ENCODE measurements around the gene PABPN1.
A peak's percentile ranks its signal among the peaks of the same experiment; 100 is the strongest.

PABPN1 gene

GRCh38 chr14:23302290-23303225 is 18.7 kb upstream of the PABPN1 start, which contains the start of gene PPP1R3E:
Gene PPP1R3E (minus strand): TSS chr14:23302859. CDS start chr14:23302576, 283 bp downstream.
- Histone ChIP-seq H3K9me3 (ENCODE audit: control insufficient read depth, insufficient read depth, low read length) (no peaks in the 10 kb centered on the region), H3K36me3 (ENCODE audit: control insufficient read depth, insufficient read depth, low read length) (no peaks in the 10 kb centered on the region), H3K27me3 (ENCODE audit: control insufficient read depth, insufficient read depth, low read length) (peaks cover 4% of the 10 kb centered on the region; the same call in 1 of the 2 replicates), H3K4me3 (ENCODE audit: low read length) (peak within 1 kb of the TSS; percentile 66; the same call in 1 of the 2 replicates), H3K27ac (ENCODE audit: low read length) (no peak within 1 kb of the TSS), H3K4me1 (ENCODE audit: control insufficient read depth, insufficient read depth, low read length) (no peaks in the 10 kb centered on the region)
- no CpG with 5 or more reads among the region's 81 CpGs for WGBS (ENCODE audit: insufficient coverage, insufficient read length)
- no peak for DNase-seq (ENCODE audit: low read depth, low spot score)

DNA sequence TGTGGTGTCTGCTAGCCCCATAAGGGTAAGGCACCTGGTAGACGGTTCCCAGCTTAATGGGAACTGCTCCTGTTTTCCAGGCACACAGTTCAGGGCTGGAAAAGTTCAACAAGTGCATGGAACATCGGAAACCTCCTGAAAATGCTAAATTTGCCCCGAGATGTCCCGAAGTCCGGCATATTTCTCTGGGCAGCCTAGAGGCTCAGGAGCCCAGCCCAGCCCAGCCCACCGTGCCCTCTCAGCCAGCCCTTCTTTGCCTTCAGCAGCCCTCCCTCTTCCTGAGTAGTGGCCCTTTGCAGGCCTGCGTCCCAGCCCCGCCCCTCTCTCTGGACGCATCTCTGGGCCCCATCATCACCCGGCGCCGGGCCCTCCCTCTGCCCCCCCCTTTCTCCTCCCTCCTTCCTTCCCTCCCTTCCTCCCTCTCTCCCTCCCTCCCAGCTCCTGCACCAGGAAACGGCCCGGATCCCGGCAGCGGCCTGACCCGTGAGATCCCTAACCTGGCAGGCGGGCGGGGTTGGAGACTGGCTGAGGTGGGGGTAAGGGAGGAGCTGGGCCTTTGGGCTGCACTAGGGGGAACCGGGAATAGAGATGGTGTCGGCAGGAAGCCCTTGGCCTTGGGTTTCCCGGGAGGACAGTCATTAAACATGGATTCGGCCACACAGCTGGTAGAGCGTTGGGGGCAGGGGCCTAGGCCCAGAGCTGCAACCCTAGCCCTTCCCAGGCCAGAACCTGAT is 14.7 kb upstream of the PABPN1 start, which contains the start of gene BCL2L2:
Gene BCL2L2, plus strand, starts transcription at position 422 of the 734 bp plus-strand sequence. CDS start 935 bp downstream, outside the sequence.
- Histone ChIP-seq H3K27ac (ENCODE audit: low read length) (no peak within 1 kb of the TSS), H3K4me3 (ENCODE audit: low read length) (peak within 1 kb of the TSS; percentile 83), H3K4me1 (ENCODE audit: control insufficient read depth, insufficient read depth, low read length) (no peaks in the 10 kb centered on the region), H3K27me3 (ENCODE audit: control insufficient read depth, insufficient read depth, low read length) (peaks cover 2% of the 10 kb centered on the region; the same call in 1 of the 2 replicates), H3K9me3 (ENCODE audit: control insufficient read depth, insufficient read depth, low read length) (no peaks in the 10 kb centered on the region), H3K36me3 (ENCODE audit: control insufficient read depth, insufficient read depth, low read length) (peaks cover 7% of the 10 kb centered on the region; the same call in 1 of the 2 replicates)
- no CpG with 5 or more reads among the region's 24 CpGs for WGBS (ENCODE audit: insufficient coverage, insufficient read length)
- no peak for DNase-seq (ENCODE audit: low read depth, low spot score)

GRCh38 chr14:23307146-23307530 is 14.1 kb upstream of the PABPN1 start:
- H3K36me3 ChIP-seq (ENCODE audit: control insufficient read depth, insufficient read depth, low read length): peaks cover 7% of the 10 kb centered on the region; the same call in 1 of the 2 replicates
- no peaks in the 10 kb centered on the region for H3K9me3 ChIP-seq (ENCODE audit: control insufficient read depth, insufficient read depth, low read length)
- no CpG with 5 or more reads among the region's 5 CpGs for whole genome bisulfite sequencing (ENCODE audit: insufficient coverage, insufficient read length)
- H3K27ac ChIP-seq (ENCODE audit: low read length): no peak overlapping the region
- H3K27me3 ChIP-seq (ENCODE audit: control insufficient read depth, insufficient read depth, low read length): peaks cover 2% of the 10 kb centered on the region; the same call in 1 of the 2 replicates
- no peak for DNase-seq (ENCODE audit: low read depth, low spot score)
- peak overlapping the region; percentile 83 for H3K4me3 ChIP-seq (ENCODE audit: low read length)
- H3K4me1 ChIP-seq (ENCODE audit: control insufficient read depth, insufficient read depth, low read length): no peaks in the 10 kb centered on the region

DNA sequence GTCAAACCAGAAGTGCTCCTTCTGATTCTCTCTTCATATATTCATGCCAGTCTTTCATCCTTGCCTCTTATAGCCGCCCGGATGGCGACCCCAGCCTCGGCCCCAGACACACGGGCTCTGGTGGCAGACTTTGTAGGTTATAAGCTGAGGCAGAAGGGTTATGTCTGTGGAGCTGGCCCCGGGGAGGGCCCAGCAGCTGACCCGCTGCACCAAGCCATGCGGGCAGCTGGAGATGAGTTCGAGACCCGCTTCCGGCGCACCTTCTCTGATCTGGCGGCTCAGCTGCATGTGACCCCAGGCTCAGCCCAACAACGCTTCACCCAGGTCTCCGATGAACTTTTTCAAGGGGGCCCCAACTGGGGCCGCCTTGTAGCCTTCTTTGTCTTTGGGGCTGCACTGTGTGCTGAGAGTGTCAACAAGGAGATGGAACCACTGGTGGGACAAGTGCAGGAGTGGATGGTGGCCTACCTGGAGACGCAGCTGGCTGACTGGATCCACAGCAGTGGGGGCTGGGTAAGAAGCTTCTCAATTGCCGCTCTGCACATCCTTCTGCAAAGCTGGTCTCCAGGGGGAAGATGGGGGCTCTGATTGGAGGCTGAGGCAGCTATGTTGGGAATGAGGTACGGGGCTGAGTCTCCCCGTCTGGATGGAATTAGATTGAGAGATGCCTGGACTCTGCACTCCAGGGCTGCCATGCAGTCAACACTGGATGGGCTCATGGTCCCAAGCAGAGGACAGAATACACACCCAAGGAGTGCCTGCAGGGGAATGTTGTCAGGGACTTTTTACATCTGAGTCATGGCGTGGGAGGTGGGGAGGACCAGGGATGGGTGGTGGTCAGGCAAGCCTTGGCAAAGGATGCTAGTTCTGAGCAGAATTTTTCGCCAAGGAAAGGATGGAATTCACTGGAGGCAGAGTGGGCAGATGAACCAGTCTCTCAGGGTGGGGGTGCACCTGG is 13.3 kb upstream of the PABPN1 start:
- no CpG with 5 or more reads among the region's 22 CpGs for WGBS (ENCODE audit: insufficient coverage, insufficient read length)
- DNase-seq (ENCODE audit: low read depth, low spot score): no peak
- no peak overlapping the region for H3K27ac ChIP-seq (ENCODE audit: low read length)

GRCh38 chr14:23308721-23309445 is 12.4 kb upstream of the PABPN1 start:
- Histone ChIP-seq H3K27ac (ENCODE audit: low read length) (no peak overlapping the region), H3K9me3 (ENCODE audit: control insufficient read depth, insufficient read depth, low read length) (no peaks in the 10 kb centered on the region), H3K4me3 (ENCODE audit: low read length) (no peak overlapping the region), H3K4me1 (ENCODE audit: control insufficient read depth, insufficient read depth, low read length) (no peaks in the 10 kb centered on the region), H3K27me3 (ENCODE audit: control insufficient read depth, insufficient read depth, low read length) (no peaks in the 10 kb centered on the region), H3K36me3 (ENCODE audit: control insufficient read depth, insufficient read depth, low read length) (peaks cover 7% of the 10 kb centered on the region; the same call in 1 of the 2 replicates)
- WGBS (ENCODE audit: insufficient coverage, insufficient read length): no CpG with 5 or more reads among the region's 17 CpGs
- DNase-seq (ENCODE audit: low read depth, low spot score): no peak

More for the DNA sequence above, 13.3 kb upstream of the PABPN1 start:
- Histone ChIP-seq H3K4me1 (ENCODE audit: control insufficient read depth, insufficient read depth, low read length) (no peaks in the 10 kb centered on the region), H3K9me3 (ENCODE audit: control insufficient read depth, insufficient read depth, low read length) (no peaks in the 10 kb centered on the region), H3K36me3 (ENCODE audit: control insufficient read depth, insufficient read depth, low read length) (peaks cover 7% of the 10 kb centered on the region; the same call in 1 of the 2 replicates), H3K4me3 (ENCODE audit: low read length) (no peak overlapping the region), H3K27me3 (ENCODE audit: control insufficient read depth, insufficient read depth, low read length) (peaks cover 2% of the 10 kb centered on the region; the same call in 1 of the 2 replicates)

DNA sequence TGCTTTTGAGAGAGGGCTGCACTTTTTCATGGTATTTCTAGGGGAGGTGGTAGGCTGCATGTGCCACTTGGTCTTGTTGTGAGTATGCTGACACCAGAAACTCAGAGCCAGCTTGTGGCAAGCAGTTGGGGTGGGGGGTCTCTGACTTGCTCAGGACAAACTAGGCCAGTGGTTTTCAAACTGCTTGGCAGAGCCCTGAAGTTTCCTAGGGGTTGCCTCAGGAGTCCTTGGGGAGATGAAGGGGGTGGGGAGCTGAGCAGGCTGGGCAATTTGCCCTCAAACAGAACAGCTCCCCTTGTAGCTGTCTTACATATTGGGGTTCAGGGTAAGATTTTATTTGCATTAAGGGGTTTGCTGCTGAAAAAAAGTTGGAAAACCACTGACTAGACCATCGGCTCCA is 10.7 kb upstream of the PABPN1 start:
- H3K4me1 ChIP-seq (ENCODE audit: control insufficient read depth, insufficient read depth, low read length): no peaks in the 10 kb centered on the region
- H3K4me3 ChIP-seq (ENCODE audit: low read length): no peak overlapping the region
- H3K9me3 ChIP-seq (ENCODE audit: control insufficient read depth, insufficient read depth, low read length): no peaks in the 10 kb centered on the region
- DNase-seq (ENCODE audit: low read depth, low spot score): no peak
- H3K27ac ChIP-seq (ENCODE audit: low read length): no peak overlapping the region
- H3K27me3 ChIP-seq (ENCODE audit: control insufficient read depth, insufficient read depth, low read length): no peaks in the 10 kb centered on the region
- no CpG with 5 or more reads among the region's 1 CpG for WGBS (ENCODE audit: insufficient coverage, insufficient read length)
- peaks cover 7% of the 10 kb centered on the region; the same call in 1 of the 2 replicates for H3K36me3 ChIP-seq (ENCODE audit: control insufficient read depth, insufficient read depth, low read length)

DNA sequence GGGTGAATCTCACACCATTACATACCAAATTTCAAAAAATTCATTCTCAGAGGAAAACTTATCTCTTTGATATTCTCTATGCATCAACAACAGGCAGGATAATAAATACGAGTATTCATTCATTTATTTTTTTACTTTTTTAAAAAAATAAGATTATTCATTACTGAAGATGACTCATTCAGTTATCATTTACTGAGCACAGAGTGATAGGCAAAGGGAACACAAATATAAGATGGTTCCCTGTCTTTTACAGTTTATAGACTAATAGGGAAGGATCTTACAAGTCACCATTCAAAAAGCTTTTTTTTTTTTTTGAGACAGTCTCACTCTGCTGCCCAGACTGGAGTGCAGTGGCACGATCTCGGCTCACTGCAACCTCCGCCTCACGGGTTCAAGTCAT is 5.0 kb upstream of the PABPN1 start:
- Histone ChIP-seq H3K4me3 (ENCODE audit: low read length) (no peak overlapping the region), H3K27me3 (ENCODE audit: control insufficient read depth, insufficient read depth, low read length) (no peaks in the 10 kb centered on the region), H3K27ac (ENCODE audit: low read length) (no peak overlapping the region), H3K9me3 (ENCODE audit: control insufficient read depth, insufficient read depth, low read length) (no peaks in the 10 kb centered on the region), H3K4me1 (ENCODE audit: control insufficient read depth, insufficient read depth, low read length) (0 out of 2 replicates have a peak, but pooled peaks cover 1% of the 10 kb centered on the region), H3K36me3 (ENCODE audit: control insufficient read depth, insufficient read depth, low read length) (no peaks in the 10 kb centered on the region)
- WGBS (ENCODE audit: insufficient coverage, insufficient read length): no CpG with 5 or more reads among the region's 5 CpGs
- no peak for DNase-seq (ENCODE audit: low read depth, low spot score)

DNA sequence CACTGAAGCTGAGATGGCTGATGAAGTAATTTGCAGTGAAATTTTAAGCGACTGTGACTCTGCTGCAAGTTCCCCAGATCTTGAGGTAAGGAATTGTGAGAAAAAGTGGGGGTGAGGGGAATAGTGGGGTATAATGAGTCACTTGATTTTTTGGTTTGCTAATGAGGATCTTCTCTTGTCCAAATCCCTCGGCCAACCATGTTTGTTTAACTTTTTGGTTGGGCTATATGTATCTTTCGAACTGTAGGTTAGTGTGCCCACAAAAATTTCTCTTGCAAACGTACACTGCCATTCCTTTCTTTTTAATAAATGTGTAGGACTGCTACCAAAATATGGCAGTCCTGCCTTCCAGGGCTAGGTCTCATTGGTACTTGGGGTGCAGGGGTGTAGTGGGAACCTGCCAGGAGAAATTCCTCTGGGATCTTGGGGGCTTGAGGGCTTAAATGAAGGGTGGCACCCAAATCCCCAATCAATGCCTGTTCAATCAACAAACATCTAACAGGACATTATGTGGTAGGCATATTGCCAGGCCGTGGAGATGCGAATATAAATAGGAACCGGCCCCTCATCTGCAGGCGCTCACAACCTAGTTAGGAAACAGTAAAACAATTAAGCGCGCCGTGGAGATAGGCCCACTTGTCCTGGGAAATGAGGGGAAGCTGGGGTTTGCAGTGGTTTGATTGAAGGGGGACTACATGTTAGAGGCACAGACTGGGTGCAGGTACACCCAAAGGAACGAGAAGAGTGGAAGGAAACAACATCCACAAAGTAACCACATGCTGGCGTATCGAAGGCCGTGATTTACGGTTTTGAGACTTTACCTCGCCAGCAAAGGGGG is 1.3 kb upstream of the PABPN1 start:
- whole genome bisulfite sequencing (ENCODE audit: insufficient coverage, insufficient read length): no CpG with 5 or more reads among the region's 17 CpGs
- H3K4me3 ChIP-seq (ENCODE audit: low read length): peak overlapping the region; percentile 30; the same call in 1 of the 2 replicates
- H3K27ac ChIP-seq (ENCODE audit: low read length): no peak overlapping the region
- no peaks in the 10 kb centered on the region for H3K9me3 ChIP-seq (ENCODE audit: control insufficient read depth, insufficient read depth, low read length)
- peaks cover 1% of the 10 kb centered on the region; the same call in 1 of the 2 replicates for H3K4me1 ChIP-seq (ENCODE audit: control insufficient read depth, insufficient read depth, low read length)
- H3K27me3 ChIP-seq (ENCODE audit: control insufficient read depth, insufficient read depth, low read length): no peaks in the 10 kb centered on the region
- no peak for DNase-seq (ENCODE audit: low read depth, low spot score)
- H3K36me3 ChIP-seq (ENCODE audit: control insufficient read depth, insufficient read depth, low read length): peaks cover 17% of the 10 kb centered on the region
